NCI-H2196 (cell line): ENCODE measurements around the gene CXCR2.

Experiments
- DNase-seq: peaks from one replicate; lab custom pipeline; 2025; ENCODE audit not compliant: unreplicated experiment; lab: John Stamatoyannopoulos, UW

The CXCR2 gene

GRCh38 chr2:218180467-218181114 lies 54.8 kb downstream of the CXCR2 start:
- DNase-seq = no peak

GRCh38 chr2:218184331-218184730 lies 58.5 kb downstream of the CXCR2 start:
- DNase-seq = no peak

GRCh38 chr2:218186355-218186766 lies 60.5 kb downstream of the CXCR2 start:
- DNase-seq = peak; percentile 57
